Activated CD8-positive, alpha-beta T cell treated with anti-CD3 and anti-CD28 coated beads, Interleukin-2, amount 10 ng/mL, durations not matched to agents 7 days and 5 days (primary cell): ENCODE data around the gene NOCT. TPM values are rescaled to one million over a fixed set of nuclear protein-coding genes. Genes with fewer than 3 reads are reported as not detected.
"Not testable (repeated sequence)": the region's sequence is repeated elsewhere in the genome, so short reads cannot be mapped to it uniquely, and the experiment has no call there.

Experiments
- ATAC-seq: fragments of 150-1000 bp; cut with Tn5 transposase; one replicate; pipeline ENCODE4 v1.10.0; 2021; ENCODE audit warnings: moderate library complexity
- CTCF ChIA-PET: fragments of 350-600 bp; sonication (Branson Sonifier 250); formaldehyde crosslinking; loops from one replicate; lab custom pipeline; 2021; ENCODE audit warnings: antibody characterized with exemption; lab: Charles Lee
- POLR2A ChIA-PET: fragments of 350-600 bp; sonication (Branson Sonifier 250); formaldehyde crosslinking; loops from one replicate; lab custom pipeline; 2021; ENCODE audit warnings: antibody characterized with exemption; lab: Charles Lee
- DNase-seq: peaks from one replicate; pipeline ENCODE4 v3.0.0-alpha.2; 2020
- H3K27ac Mint-ChIP-seq: one replicate; pipeline ENCODE4 v1.8.0; 2021; ENCODE audit warnings: mild to moderate bottlenecking, mixed read lengths
- H3K27me3 Mint-ChIP-seq: one replicate; pipeline ENCODE4 v1.8.0; 2021; ENCODE audit warnings: low read depth, mixed read lengths
- H3K36me3 Mint-ChIP-seq: one replicate; pipeline ENCODE4 v1.8.0; 2021; ENCODE audit warnings: low read depth, mixed read lengths
- H3K4me1 Mint-ChIP-seq: one replicate; pipeline ENCODE4 v1.8.0; 2021; ENCODE audit warnings: low read depth, mixed read lengths
- H3K4me3 Mint-ChIP-seq: one replicate; pipeline ENCODE4 v1.8.0; 2021; ENCODE audit warnings: mild to moderate bottlenecking, mixed read lengths
- H3K9me3 Mint-ChIP-seq: one replicate; pipeline ENCODE4 v1.8.0; 2022; ENCODE audit warnings: mixed read lengths; ENCODE audit not compliant: insufficient read depth
- total RNA-seq, 2 experiments: library from RNA; stranded (reverse); gene quantifications; one replicate each; pipeline ENCODE4 v1.2.3, GENCODE V29; 2021

NOCT gene
- total RNA-seq, 2 experiments from 2014 or later, result 8.6 to 9.3 TPM

DNA sequence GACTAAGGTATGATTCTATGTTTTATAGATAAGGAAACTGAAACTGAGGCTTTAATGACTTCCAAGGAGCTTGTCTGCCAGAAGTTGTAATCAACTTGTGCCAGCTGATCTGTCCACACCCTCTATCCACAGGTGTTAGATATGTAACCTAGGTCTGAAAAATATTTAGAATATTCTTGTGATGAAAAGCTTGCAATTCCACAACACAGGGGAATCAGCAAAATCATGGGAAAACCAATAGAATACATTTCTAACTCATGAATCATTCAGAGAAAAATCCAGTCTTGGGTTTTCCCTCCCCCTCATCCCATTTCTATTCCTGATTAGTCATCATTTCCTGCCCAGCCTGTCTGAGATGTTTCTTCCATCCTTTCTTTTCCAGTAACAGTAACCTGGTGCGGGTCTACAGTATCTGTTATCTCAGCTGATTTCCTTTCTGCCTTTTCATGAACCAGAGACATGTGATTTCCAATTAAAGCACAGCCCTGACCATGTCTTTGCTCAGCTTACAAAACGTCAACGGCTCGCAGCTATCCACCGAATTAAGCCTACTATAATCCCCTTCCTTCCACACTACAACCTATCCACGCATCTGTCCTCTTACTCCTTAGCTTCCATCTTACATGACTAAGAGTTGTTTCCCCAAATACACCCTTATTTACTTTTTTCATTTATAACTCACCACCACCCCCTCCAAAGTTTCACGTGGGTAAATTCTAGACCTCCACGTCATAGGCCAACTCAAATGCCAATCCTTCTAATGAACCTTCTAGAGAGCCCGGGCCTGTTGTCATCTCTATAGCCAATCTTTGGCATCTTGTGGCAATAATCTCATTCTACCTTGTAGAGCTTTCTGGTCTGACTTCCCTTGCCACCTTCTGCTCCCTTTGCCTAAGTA, 961 bp upstream of the NOCT start:
- Mint-ChIP-seq H3K36me3 (peaks cover 13% of the 10 kb centered on the region), H3K27me3 (no peaks in the 10 kb centered on the region), H3K4me1 (peaks cover 32% of the 10 kb centered on the region), H3K9me3 (no peaks in the 10 kb centered on the region), H3K4me3 (peak overlapping the region; percentile 79), H3K27ac (peak overlapping the region; percentile 96)
- ChIA-PET POLR2A (interaction anchor here (0.6 to 3.3 kb wide), 7 partner anchors 8 to 542 kb away, joined by 3 to 24 read pairs (median 3); no protein-coding TSS in a partner anchor), CTCF (interaction anchor here (0.7 to 1.9 kb wide), 7 partner anchors 10 to 402 kb away, joined by 3 to 26 read pairs (median 3); no protein-coding TSS in a partner anchor)
- no peak for DNase-seq
- no peak for ATAC-seq

DNA sequence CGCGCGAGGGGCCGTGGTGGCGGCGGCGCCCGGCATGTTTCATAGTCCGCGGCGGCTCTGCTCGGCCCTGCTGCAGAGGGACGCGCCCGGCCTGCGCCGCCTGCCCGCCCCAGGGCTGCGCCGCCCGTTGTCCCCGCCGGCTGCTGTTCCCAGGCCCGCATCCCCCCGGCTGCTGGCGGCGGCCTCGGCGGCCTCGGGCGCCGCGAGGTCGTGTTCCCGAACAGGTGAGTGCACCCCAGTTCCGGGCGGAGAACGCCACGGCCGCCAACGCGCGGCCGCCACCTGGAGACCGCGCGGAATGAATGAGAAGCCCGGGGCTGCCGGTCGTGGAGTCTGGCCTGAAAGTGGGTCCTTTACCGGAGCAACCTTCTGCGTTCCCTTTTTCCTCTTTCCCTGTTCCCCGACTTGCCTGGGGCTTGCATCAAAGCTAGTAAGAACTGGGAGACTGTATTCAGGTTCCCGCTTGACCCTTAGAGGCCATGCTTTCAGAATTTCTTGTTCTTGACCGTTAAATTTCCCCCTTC, 429 bp downstream of the NOCT start:
- H3K9me3 Mint-ChIP-seq, result no peaks in the 10 kb centered on the region
- ATAC-seq (peak; percentile 42), DNase-seq (peak; percentile 61)
- H3K27ac Mint-ChIP-seq, result peak overlapping the region; percentile 88
- peaks cover 39% of the 10 kb centered on the region for H3K4me1 Mint-ChIP-seq
- POLR2A ChIA-PET, result interaction anchor here (0.8 to 3.3 kb wide), 2 partner anchors 9 to 67 kb away, joined by 4 to 24 read pairs; no protein-coding TSS in a partner anchor
- no peaks in the 10 kb centered on the region for H3K27me3 Mint-ChIP-seq
- H3K4me3 Mint-ChIP-seq, result peak overlapping the region; percentile 93
- H3K36me3 Mint-ChIP-seq, result peaks cover 18% of the 10 kb centered on the region
- CTCF ChIA-PET, result interaction anchor here (0.9 to 1.4 kb wide), 3 partner anchors 11 to 280 kb away, joined by 3 to 12 read pairs (median 4); no protein-coding TSS in a partner anchor

GRCh38 chr4:139017861-139018260, 2.3 kb downstream of the NOCT start:
- Mint-ChIP-seq H3K27me3 (no peaks in the 10 kb centered on the region), H3K4me1 (peaks cover 39% of the 10 kb centered on the region), H3K36me3 (peaks cover 21% of the 10 kb centered on the region), H3K9me3 (no peaks in the 10 kb centered on the region), H3K27ac (no peak overlapping the region), H3K4me3 (peak overlapping the region; percentile 5)
- CTCF ChIA-PET, result interaction anchor here (0.8 to 4.5 kb wide), 4 partner anchors 13 to 443 kb away, joined by 3 to 50 read pairs (median 4); no protein-coding TSS in a partner anchor
- POLR2A ChIA-PET, result no interaction called here
- DNase-seq (no peak), ATAC-seq (no peak)

- H3K4me3 Mint-ChIP-seq, result no peak overlapping the region
- H3K9me3 Mint-ChIP-seq, result no peaks in the 10 kb centered on the region
Observed at GRCh38 chr4:139018501-139018900, 2.9 kb downstream of the NOCT start.

GRCh38 chr4:139018971-139019758, 3.6 kb downstream of the NOCT start:
- no peak overlapping the region for H3K27ac Mint-ChIP-seq
- H3K4me3 Mint-ChIP-seq, result no peak overlapping the region
- H3K36me3 Mint-ChIP-seq, result peaks cover 23% of the 10 kb centered on the region
- ATAC-seq, result no peak
- H3K4me1 Mint-ChIP-seq, result peaks cover 35% of the 10 kb centered on the region
- no peaks in the 10 kb centered on the region for H3K9me3 Mint-ChIP-seq
- no peaks in the 10 kb centered on the region for H3K27me3 Mint-ChIP-seq
- DNase-seq, result no peak
- POLR2A ChIA-PET, result no interaction called here
- CTCF ChIA-PET, result interaction anchor here (1.0 to 4.5 kb wide), 4 partner anchors 9 to 276 kb away, joined by 3 to 50 read pairs (median 4); no protein-coding TSS in a partner anchor

More at GRCh38 chr4:139018501-139018900, 2.9 kb downstream of the NOCT start:
- ChIA-PET POLR2A (no interaction called here), CTCF (interaction anchor here (0.8 to 4.5 kb wide), 5 partner anchors 12 to 442 kb away, joined by 3 to 50 read pairs (median 4); no protein-coding TSS in a partner anchor)
- H3K27ac Mint-ChIP-seq, result no peak overlapping the region
- H3K36me3 Mint-ChIP-seq, result peaks cover 23% of the 10 kb centered on the region
- ATAC-seq (no peak), DNase-seq (no peak)
- no peaks in the 10 kb centered on the region for H3K27me3 Mint-ChIP-seq
- peaks cover 39% of the 10 kb centered on the region for H3K4me1 Mint-ChIP-seq

DNA sequence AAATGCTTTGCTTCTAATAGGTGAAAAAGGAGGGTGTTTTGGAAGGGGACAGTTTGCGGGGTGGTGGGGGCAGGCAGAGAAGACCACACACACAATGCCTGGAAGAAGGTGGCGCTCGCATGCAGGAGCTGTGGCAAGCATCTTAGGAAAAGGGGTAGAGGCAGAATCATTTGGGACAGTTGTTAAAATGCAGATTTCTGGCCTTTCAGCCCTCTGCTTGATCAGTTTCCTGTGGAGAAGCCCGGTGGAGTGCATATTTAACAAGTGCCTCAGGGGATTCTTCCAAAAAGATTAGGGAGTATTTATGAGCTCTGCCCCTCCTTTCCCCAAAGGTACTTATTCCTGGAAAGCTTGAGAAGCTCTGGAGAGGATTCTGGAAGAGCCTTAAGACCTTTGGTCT, 4.8 kb downstream of the NOCT start:
- H3K9me3 Mint-ChIP-seq, result no peaks in the 10 kb centered on the region
- DNase-seq (no peak), ATAC-seq (no peak)
- peaks cover 23% of the 10 kb centered on the region for H3K4me1 Mint-ChIP-seq
- no peak overlapping the region for H3K27ac Mint-ChIP-seq
- ChIA-PET POLR2A (interaction anchor here (0.6 kb wide), 1 partner anchor 433 kb away, joined by 3 read pairs; no protein-coding TSS in a partner anchor), CTCF (interaction anchor here (0.9 to 4.5 kb wide), 4 partner anchors 8 to 129 kb away, joined by 3 to 50 read pairs (median 3); no protein-coding TSS in a partner anchor)
- no peak overlapping the region for H3K4me3 Mint-ChIP-seq
- no peaks in the 10 kb centered on the region for H3K27me3 Mint-ChIP-seq
- peaks cover 23% of the 10 kb centered on the region for H3K36me3 Mint-ChIP-seq

DNA sequence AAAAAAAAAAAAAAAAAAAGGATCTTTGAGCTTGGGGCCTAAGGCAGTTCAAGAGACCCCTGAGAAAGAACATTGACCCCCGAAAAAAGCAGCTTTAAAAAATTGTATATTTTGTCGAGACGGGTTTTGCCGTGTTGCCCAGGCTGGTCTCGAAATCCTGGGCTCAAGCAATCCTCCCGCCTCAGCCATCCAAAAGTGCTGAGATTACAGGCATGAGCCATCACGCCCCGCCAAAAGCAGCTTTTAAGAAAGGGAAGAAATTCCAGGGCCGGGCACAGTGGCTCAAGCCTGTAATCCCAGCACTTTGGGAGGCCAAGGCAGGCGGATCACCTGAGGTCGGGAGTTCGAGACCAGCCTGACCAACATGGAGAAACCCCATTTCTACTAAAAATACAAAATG, 5.5 kb downstream of the NOCT start:
- H3K36me3 Mint-ChIP-seq, result peaks cover 23% of the 10 kb centered on the region
- H3K9me3 Mint-ChIP-seq, DNase-seq, H3K4me3 Mint-ChIP-seq, H3K27me3 Mint-ChIP-seq, POLR2A ChIA-PET, ATAC-seq, H3K27ac Mint-ChIP-seq: not testable (repeated sequence)
- CTCF ChIA-PET, result interaction anchor here (0.9 to 4.5 kb wide), 2 partner anchors 9 to 129 kb away, joined by 3 to 50 read pairs; no protein-coding TSS in a partner anchor
- peaks cover 21% of the 10 kb centered on the region for H3K4me1 Mint-ChIP-seq

DNA sequence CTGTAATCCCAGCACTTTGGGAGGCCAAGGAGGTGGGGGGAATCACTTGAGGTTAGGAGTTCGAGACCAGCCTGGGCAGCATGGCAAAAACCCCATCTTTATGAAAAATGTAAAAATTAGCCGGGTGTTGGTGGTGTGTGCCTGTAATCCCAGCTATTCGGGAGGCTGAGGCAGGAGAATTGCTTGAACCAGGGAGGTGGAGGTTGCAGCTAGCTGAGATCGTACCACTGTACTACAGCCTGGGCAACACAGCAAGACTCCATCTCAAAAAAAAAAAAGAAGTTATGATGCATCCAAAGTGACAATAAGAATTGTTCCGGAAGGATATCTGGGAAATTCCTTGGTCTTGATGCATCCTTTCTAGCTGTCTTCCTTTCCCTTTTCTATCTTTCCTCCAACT, 7.3 kb downstream of the NOCT start:
- no peak overlapping the region for H3K27ac Mint-ChIP-seq

DNA sequence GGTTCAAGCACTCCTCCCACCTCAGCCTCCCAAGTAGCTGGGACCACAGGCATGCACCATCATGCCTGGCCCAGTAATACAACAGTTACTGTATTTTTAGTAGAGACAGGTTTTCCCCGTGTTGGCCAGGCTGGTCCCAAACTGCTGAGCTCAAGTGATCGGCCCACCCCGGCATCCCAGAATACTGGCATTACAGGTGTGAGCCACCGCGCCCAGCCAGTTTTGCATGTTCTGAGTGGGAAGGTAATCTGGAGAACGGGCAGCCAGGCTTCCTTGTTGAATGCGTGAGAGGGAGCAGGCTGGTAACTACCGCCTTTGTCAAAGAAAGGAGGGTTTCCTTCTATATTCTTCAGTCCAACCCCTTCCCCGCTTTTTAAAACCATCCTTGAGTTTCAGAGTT, 9.1 kb downstream of the NOCT start:
- Mint-ChIP-seq H3K4me3 (no peak overlapping the region), H3K27ac (no peak overlapping the region), H3K27me3 (no peaks in the 10 kb centered on the region), H3K9me3 (no peaks in the 10 kb centered on the region), H3K36me3 (peaks cover 10% of the 10 kb centered on the region), H3K4me1 (peaks cover 7% of the 10 kb centered on the region)
- ChIA-PET POLR2A (no interaction called here), CTCF (no interaction called here)
- DNase-seq (no peak), ATAC-seq (no peak)

More for the DNA sequence above, 7.3 kb downstream of the NOCT start:
- DNase-seq, result no peak
- Mint-ChIP-seq H3K27me3 (no peaks in the 10 kb centered on the region), H3K9me3 (no peaks in the 10 kb centered on the region), H3K4me3 (no peak overlapping the region), H3K36me3 (peaks cover 18% of the 10 kb centered on the region), H3K4me1 (peaks cover 18% of the 10 kb centered on the region)
- CTCF ChIA-PET, result interaction anchor here (1.2 to 1.4 kb wide), 2 partner anchors 8 to 273 kb away, joined by 4 to 12 read pairs; no protein-coding TSS in a partner anchor
- POLR2A ChIA-PET, result interaction anchor here (0.6 kb wide), 1 partner anchor 431 kb away, joined by 4 read pairs; the partner anchor contains the start of gene RAB33B
- ATAC-seq, result no peak

GRCh38 chr4:139025841-139026240, 10.3 kb downstream of the NOCT start:
- Mint-ChIP-seq H3K4me1 (peaks cover 2% of the 10 kb centered on the region), H3K9me3 (no peaks in the 10 kb centered on the region), H3K27me3 (no peaks in the 10 kb centered on the region), H3K4me3 (no peak overlapping the region), H3K36me3 (peaks cover 7% of the 10 kb centered on the region), H3K27ac (no peak overlapping the region)
- DNase-seq (no peak), ATAC-seq (no peak)
- POLR2A ChIA-PET, result no interaction called here
- CTCF ChIA-PET, result no interaction called here

GRCh38 chr4:139027776-139028175, 12.2 kb downstream of the NOCT start:
- peaks cover 7% of the 10 kb centered on the region for H3K4me1 Mint-ChIP-seq
- H3K27ac Mint-ChIP-seq, result no peak overlapping the region
- ATAC-seq, result no peak
- POLR2A ChIA-PET, result interaction anchor here (1.4 kb wide), 1 partner anchor 55 kb away, joined by 4 read pairs; no protein-coding TSS in a partner anchor
- peaks cover 5% of the 10 kb centered on the region for H3K36me3 Mint-ChIP-seq
- CTCF ChIA-PET, result interaction anchor here (0.7 to 1.4 kb wide), 2 partner anchors 8 to 13 kb away, joined by 3 to 5 read pairs; no protein-coding TSS in a partner anchor
- no peaks in the 10 kb centered on the region for H3K9me3 Mint-ChIP-seq
- no peak overlapping the region for H3K4me3 Mint-ChIP-seq
- H3K27me3 Mint-ChIP-seq, result no peaks in the 10 kb centered on the region
- no peak for DNase-seq
